ENCODE measurements around the gene BMP4.
"Not testable (repeated sequence)": the region's sequence is repeated elsewhere in the genome, so short reads cannot be mapped to it uniquely, and the experiment has no call there.

BMP4 gene

DNA sequence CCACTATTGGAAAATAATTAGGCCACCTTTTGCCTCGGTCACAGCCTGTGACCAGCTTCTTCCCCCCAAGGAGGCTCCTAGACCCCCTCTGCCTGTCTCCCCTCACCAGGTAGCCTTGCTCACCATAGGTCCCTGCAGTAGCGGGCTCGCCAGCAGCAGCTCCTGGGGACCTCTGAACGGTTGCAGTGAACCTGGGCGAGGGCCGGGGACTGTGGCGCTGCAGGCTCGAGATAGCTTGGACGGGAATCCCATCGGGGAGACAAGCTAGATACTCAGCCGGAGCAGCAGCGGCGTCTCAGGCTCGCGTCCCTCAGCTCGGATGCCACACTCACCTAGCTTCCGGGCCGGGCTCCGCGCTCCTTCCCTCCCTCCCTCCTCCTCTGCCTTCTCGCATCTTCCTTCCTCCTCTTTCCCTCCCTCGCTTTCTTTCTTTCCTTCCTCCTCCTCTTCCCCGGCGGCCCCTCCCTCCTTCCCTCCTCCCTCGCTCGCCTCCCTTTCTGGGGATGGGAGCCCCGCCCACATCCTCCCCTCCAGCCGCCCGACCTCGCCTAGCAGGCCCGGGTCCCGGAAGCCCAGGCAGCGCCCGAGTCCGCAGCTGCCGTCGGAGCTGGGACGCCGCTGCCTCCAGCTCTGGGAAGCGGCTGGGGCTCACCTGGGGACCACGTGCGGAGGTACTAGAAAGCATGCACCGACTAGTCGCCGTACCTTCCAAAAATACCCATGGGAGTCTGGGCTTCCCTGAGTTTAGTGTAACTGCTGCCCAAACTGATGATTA, at the start of gene BMP4:
Gene BMP4, minus strand, starts transcription at position 399 of the 775 bp plus-strand sequence. CDS start 4,603 bp downstream, outside the sequence.
- no peak for DNase-seq

DNA sequence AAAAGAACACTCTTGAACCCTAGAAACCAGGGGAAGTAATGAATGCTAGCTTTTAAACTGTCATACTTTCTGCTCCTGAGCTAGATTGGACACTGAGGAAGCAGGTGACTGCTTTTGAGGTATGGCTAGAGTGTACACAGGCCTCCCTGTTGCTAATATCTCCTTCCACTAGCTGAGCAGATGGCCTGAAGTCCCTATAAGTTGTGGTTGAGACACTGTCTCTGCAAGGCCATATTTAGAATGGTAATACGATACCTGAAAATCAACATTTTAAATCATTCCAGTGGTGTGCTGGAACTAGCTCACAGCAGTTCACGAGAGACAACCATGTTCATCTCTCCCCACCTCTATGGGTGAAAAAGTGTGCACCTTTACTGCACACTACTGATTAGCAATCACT, 46.4 kb upstream of the BMP4 start:
- DNase-seq, result no peak

GRCh38 chr14:54002653-54003052, 46.0 kb upstream of the BMP4 start:
- DNase-seq, result peak; percentile 20

DNA sequence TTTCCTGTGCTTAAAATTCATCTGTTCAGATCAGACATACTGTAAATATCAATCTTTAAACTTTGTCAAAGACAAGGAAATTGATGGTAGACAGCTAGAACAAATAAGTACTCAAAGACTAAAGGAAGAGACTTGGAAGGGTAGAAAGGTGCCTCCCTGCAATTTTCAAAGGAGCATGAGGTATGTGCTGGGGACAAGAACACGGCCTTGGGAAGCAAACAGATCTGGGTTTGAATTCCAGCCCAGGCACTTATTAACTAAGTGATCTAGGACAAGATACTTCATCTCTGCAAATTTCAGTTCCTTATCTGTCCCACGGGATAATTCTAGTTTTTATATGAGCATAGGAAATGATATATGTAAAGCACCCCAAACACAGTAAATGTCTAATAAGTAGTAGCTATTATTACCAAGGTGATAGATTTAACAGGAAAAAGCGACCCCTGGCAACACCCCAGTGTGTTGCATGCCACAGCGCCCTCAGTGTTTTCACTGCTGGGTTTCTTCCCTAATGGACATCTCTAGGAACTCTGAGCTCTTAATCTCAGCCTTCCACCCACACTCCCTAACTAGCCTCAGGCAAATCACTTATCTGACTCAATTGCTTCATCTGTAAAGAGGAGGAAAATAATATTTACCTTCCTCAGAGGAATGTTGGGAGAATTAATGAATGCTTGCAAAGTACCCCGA, 44.7 kb upstream of the BMP4 start:
- DNase-seq, result no peak

DNA sequence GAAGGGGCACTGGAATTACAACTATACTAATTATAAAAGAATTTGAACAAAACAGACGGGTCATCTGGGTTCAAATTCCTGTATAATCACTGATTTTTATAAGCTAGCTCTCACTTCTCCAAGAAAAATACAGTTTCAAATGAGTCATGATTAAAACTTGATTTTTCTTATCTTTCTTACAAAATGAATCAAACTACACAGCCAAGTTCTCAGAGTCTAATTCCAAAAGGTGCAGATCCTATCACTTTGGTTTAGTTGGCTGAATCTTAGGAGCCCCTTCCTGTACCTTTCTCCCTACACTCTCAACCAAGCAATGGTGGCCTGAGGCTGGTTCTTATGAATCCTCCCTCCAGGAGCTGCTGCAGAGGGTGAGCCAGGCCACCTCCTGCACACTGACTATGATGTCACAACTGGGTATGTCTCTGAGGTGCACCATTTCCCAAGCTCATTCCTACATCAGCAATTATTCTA, 43.8 kb upstream of the BMP4 start:
- peak; percentile 26 for DNase-seq

DNA sequence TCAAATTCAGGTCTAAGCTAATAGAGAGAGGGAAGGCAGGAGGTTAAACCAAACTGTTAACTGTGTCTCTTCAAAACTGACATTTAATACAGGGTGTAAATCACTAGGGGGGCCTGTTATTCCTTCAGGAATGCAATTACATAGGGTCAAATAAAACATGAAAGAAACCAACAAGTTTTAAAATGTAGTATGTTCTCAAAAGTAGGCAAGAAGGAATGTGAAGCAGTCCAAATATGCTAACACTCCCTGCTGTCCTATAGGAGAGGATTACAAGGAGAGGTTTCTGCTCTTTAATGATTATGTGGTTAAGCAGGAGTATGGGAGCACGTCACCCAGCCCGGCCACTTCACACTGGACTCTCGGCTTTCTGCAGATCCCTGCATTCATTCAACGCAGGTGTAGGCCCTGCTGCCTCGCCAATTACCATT, 42.5 kb upstream of the BMP4 start:
- peak; percentile 8 for DNase-seq

DNA sequence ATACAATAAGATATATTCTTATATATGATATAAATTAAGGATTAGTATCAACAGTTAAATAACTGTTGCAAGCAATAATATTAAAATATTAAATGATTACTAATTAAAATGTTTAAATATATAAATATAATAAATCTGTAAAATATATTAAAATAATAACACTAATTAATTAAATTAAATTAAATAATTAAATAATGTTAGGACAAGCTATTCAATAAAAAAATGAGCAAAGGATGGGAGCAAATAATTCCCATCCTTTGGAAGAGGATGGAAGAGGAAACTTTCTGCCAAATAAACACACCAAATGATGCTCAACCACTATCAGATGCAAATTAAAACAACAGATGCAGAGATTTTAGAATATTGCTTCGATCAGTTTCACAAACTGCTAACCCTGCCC, 39.4 kb upstream of the BMP4 start:
- DNase-seq, result no peak

DNA sequence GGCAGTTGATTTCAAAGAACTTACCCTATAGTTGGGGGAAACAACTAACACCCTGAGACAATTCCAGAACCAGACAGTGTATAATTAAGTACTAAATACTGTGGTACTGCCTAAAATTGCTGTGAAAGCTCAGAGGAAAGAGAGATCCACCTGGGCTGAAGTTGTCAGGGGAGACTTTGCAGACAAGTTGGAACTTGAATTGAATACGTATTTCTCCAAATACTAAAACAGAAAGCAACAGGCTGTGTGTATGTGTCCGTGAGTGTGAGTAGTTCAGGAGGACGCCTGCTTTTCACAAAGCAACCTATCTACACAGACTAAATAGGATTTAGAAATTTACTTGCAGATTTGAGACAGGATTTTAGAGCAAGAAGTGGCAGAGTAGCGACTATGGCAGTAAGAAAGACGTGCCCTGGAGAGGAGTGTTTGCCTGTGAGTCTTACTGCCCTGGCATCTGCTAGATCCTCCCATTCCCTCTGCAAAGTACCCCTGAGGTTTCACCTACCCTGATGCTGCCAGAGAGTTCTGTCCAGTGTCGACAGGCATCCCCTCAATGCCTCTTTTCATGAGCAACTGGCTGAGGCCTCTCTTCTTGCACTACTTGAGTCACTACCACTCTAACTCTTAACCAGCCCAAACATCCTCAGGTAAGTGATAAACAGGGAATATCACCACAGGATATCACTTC, 37.4 kb upstream of the BMP4 start:
- DNase-seq, result no peak

- no peak for DNase-seq
These were observed 34.4 kb upstream of the BMP4 start for GRCh38 chr14:53990978-53991377.

GRCh38 chr14:53986718-53987117, 30.1 kb upstream of the BMP4 start:
- not testable (repeated sequence) for DNase-seq

- DNase-seq, result not testable (repeated sequence)
These were observed 28.3 kb upstream of the BMP4 start for GRCh38 chr14:53984958-53985357.

- DNase-seq, result no peak
These were observed 26.5 kb upstream of the BMP4 start for GRCh38 chr14:53983112-53983511.

GRCh38 chr14:53982546-53982945, 25.9 kb upstream of the BMP4 start:
- DNase-seq, result no peak

GRCh38 chr14:53979747-53980642, 23.4 kb upstream of the BMP4 start:
- no peak for DNase-seq

GRCh38 chr14:53979113-53979681, 22.6 kb upstream of the BMP4 start:
- no peak for DNase-seq

- no peak for DNase-seq
These were observed 21.6 kb upstream of the BMP4 start for GRCh38 chr14:53978194-53978593.

DNA sequence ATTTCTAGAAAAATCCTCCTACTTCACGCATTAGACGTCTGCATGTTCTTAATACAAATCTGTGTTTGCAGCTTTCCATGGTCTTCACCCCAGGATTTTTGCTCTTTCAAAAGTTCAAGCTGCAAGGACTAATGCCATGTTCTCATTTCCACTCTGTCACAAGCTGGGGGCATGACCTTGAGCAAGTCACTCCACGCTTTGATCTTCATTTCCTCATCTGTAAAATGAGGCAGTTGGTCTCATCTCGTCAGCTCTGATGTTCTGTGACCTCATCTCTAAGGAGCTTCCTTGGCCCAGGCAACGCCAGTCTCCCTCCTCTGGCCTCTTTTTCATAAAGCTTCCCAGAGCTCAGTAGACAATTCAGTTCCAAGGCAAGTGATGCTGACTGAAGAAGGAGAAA, 18.8 kb upstream of the BMP4 start:
- DNase-seq, result no peak

DNA sequence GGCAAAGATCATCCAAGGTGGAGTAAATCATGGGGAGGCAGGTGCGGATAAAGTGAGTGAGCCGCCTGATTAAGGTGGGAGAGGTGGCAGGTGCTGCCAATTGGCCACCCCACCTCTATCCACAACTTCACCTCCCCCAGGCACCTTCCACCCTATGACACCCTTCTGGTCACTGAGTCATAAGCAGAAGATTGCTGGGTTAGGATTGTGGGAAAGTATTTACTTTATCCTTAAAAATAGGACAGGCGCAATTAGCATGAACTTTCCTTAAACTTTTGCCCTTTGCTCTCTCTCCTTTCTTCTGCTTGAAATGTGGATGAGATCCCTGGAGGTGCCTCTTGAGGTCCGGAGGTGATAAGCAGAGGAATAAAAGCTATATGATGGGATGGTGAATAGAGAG, 14.9 kb upstream of the BMP4 start:
- DNase-seq, result no peak

DNA sequence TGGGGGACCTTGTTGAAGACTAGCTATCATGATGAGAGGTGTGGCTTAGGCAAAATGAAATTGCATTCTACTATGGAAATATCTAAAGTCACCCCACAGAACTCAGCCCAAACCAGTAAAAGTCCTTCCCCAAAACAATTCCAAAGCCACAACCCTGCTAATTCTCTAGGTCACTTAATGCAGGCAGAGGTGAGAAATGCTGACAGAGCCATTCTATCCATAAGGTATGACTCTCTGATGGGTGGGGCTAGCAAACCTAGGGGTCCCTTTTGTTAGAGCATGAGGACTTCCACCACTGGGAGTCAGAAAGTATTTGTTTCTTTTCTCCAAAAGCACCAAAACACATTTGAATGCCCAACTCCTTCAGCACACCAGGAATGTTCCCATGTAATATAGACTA, 12.7 kb upstream of the BMP4 start:
- DNase-seq, result no peak

DNA sequence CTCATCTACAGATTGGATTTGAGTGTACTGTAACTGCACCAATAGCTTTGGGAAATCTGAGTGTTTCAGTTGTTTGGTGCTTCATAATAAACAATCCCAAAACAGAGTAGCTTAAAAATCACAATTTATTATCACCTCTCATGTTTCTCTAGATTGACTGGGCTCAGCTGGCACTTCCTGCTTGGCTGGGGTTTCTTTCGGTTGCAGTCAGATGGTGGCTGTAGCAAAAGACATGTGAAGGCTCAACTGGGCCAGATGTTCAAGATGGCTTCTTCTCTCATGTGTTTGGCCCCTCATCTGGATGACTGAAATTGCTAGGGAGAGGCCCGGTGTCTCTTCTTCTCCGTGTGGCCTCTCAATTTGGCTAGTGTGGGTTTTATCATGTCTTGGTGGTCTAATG, 12.1 kb upstream of the BMP4 start:
- no peak for DNase-seq

DNA sequence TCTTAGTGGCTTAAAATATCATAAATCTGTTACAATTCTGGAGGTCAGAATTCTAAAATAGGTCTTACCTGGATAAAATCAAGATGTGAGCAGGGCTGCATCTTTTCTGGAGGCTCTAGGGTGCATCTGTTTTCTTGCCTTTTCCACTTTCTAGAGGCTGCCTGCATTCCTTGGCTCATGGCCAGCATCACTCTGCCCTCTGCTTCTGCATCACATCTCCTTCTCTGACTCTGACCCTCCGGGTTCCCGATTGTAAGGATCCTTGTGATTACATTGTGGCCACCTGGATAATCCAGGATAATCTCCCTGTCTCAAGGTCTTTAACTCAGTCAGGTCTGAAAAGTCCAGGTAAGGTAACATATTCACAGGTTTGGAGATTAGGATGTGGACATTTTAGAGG, 11.0 kb upstream of the BMP4 start:
- no peak for DNase-seq

DNA sequence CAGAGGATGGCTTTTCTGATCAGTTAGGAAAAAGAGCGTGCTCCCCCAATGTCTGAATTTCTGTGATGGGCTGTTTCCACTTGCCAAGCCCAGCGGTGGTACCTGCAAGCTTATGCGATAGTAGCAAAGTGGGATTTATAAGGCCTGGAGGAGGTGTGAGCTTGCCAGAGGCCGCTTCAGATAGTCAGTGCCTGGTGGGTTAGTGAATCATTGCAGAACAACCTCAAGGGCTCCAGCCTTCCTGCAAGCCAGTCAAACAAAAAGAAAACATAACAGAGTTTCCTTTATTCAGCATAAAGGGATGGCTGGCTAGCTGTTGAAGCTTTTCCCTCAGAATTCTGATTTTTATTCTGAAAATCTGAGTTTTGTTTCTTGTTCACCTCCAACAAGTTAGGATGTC, 7.6 kb upstream of the BMP4 start:
- no peak for DNase-seq
